Ishikawa (cell line): ENCODE data around the gene APPL2.

Experiments
- EGR1 ChIP-seq: IDR thresholded peaks from 2 replicates; pipeline ENCODE4 v1.6.1; 2012
- MAX ChIP-seq: IDR thresholded peaks from 2 replicates; pipeline ENCODE4 v1.6.1; 2012
- NFIC ChIP-seq: IDR thresholded peaks from 2 replicates; pipeline ENCODE4 v1.6.1; 2012
- REST ChIP-seq: IDR thresholded peaks from 2 replicates; pipeline ENCODE4 v1.6.1; 2012; ENCODE audit warnings: low read depth, mild to moderate bottlenecking
- TCF12 ChIP-seq: IDR thresholded peaks from 2 replicates; pipeline ENCODE4 v1.6.1; 2012; ENCODE audit warnings: low read depth
- TEAD4 ChIP-seq: IDR thresholded peaks from 2 replicates; pipeline ENCODE4 v1.6.1; 2012
- YY1 ChIP-seq: IDR thresholded peaks from 2 replicates; pipeline ENCODE4 v1.6.1; 2012; ENCODE audit warnings: low read depth

- TF ChIP-seq MAX, result no peak
- TF ChIP-seq TEAD4, result no peak
- TF ChIP-seq REST, result no peak
- TF ChIP-seq TCF12, result no peak
- TF ChIP-seq EGR1, result no peak
- no peak for TF ChIP-seq NFIC
- TF ChIP-seq YY1, result no peak
Measured at GRCh38 chr12:105212438-105212837, 23.5 kb downstream of the APPL2 start.
